Colonic mucosa (tissue), 4 donors: ENCODE data around the gene ANO2. TPM values are rescaled to one million over a fixed set of nuclear protein-coding genes. Genes with fewer than 3 reads are reported as not detected.

Experiments used
- DNase-seq: peaks from one replicate; pipeline ENCODE4 v3.0.0-alpha.2; 2020
- H3K27ac ChIP-seq: fragments of 200-600 bp; one replicate; pipeline ENCODE4 v1.8.0; 2021
- H3K27me3 ChIP-seq: fragments of 200-600 bp; one replicate; pipeline ENCODE4 v1.8.0; 2021
- H3K36me3 ChIP-seq: fragments of 200-600 bp; one replicate; pipeline ENCODE4 v1.8.0; 2021
- H3K4me1 ChIP-seq: fragments of 200-600 bp; one replicate; pipeline ENCODE4 v1.8.0; 2021; ENCODE audit warnings: mild to moderate bottlenecking
- H3K4me3 ChIP-seq: fragments of 200-600 bp; one replicate; pipeline ENCODE4 v1.8.0; 2021
- H3K9ac ChIP-seq, 2 donors: one replicate each; pipeline ENCODE4 v1.7.0; 2013; ENCODE audit warnings: control low read depth in 2 of 2, low read depth in 2 of 2, low read length in 2 of 2
- H3K9me3 ChIP-seq: fragments of 200-600 bp; one replicate; pipeline ENCODE4 v1.8.0; 2021
- intact Hi-C: fragments of 100-400 bp; cut with DNase I; formaldehyde crosslinking; loops from one replicate; pipeline ENCODE4 v1.14.1; 2022
- total RNA-seq, 2 donors: library from RNA; stranded (reverse); fragmentation: NEBNext Ultra II Directional in 1 of 2; extraction: Animal tissue kit (Norgen Biotek cat#: 25700) in 1 of 2; gene quantifications; one replicate each; pipeline ENCODE4 v1.2.1, GENCODE V29; 2021
- TF ChIP-seq, protein P1 (sequence below): fragments of 200-600 bp; IDR thresholded peaks from one replicate; pipeline ENCODE4 v1.8.0; 2022; ENCODE audit warnings: antibody characterized with exemption, mild to moderate bottlenecking
- donor health status: healthy.
- donor health status: DM: no; HTN: no; CAD: no.
- donor health status: DM: no; HTN: no; CAD: no.

ANO2 gene
- total RNA-seq: 1 to 10 TPM; 1.1 to 2.2 TPM

- Histone ChIP-seq H3K27ac (no peak within 1 kb of the TSS), H3K4me1 (peaks cover 3% of the 10 kb centered on the region), H3K36me3 (no peaks in the 10 kb centered on the region), H3K27me3 (peaks cover 27% of the 10 kb centered on the region), H3K4me3 (peak within 1 kb of the TSS; percentile 19), H3K9ac (peak within 1 kb of the TSS in 1 of 2 donors; percentile 24), H3K9me3 (no peaks in the 10 kb centered on the region)
- no peak for DNase-seq
- intact Hi-C loops: no loop called here
- TF ChIP-seq, protein P1, sequence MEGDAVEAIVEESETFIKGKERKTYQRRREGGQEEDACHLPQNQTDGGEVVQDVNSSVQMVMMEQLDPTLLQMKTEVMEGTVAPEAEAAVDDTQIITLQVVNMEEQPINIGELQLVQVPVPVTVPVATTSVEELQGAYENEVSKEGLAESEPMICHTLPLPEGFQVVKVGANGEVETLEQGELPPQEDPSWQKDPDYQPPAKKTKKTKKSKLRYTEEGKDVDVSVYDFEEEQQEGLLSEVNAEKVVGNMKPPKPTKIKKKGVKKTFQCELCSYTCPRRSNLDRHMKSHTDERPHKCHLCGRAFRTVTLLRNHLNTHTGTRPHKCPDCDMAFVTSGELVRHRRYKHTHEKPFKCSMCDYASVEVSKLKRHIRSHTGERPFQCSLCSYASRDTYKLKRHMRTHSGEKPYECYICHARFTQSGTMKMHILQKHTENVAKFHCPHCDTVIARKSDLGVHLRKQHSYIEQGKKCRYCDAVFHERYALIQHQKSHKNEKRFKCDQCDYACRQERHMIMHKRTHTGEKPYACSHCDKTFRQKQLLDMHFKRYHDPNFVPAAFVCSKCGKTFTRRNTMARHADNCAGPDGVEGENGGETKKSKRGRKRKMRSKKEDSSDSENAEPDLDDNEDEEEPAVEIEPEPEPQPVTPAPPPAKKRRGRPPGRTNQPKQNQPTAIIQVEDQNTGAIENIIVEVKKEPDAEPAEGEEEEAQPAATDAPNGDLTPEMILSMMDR: no peak
Observed at GRCh38 chr12:5945071-5946008, at the start of gene ANO2. TSS of gene ANO2 (minus strand) at chr12:5945259. CDS start at chr12:5945217, 42 bp downstream.

DNA sequence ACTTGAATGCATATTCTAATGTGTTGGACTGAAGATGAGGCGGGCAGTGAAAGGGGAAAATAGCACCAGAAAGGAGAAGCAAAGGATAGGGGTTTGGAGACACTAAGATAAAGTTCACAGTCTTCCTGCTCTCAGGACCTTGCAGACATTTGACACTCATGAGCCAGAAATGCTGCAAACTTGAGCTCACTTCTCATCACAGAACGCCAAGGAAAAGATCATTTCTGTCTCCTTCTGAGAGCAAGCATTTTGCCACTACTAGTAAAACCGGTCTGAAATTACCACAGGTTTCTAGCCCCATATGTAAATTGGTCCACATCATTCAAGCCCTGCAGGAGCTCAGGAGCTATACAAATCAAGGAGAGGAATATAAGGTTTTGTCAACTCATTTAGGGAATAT, 44.6 kb upstream of the ANO2 start:
- Histone ChIP-seq H3K27ac (no peak overlapping the region), H3K36me3 (no peaks in the 10 kb centered on the region), H3K9ac (no peak overlapping the region), H3K4me3 (no peak overlapping the region), H3K27me3 (no peaks in the 10 kb centered on the region), H3K4me1 (no peaks in the 10 kb centered on the region), H3K9me3 (no peaks in the 10 kb centered on the region)
- DNase-seq: no peak
- intact Hi-C loops: loop anchor here (2.0 to 5.0 kb wide), 2 partner anchors 49 to 293 kb away; no protein-coding TSS in a partner anchor
- TF ChIP-seq, protein P1: no peak

- no peaks in the 10 kb centered on the region for H3K36me3 ChIP-seq
- H3K27me3 ChIP-seq: no peaks in the 10 kb centered on the region
- no peaks in the 10 kb centered on the region for H3K9me3 ChIP-seq
- DNase-seq: peak; percentile 69
- H3K4me3 ChIP-seq: no peak overlapping the region
- H3K9ac ChIP-seq: no peak overlapping the region
- H3K4me1 ChIP-seq: no peaks in the 10 kb centered on the region
- no peak overlapping the region for H3K27ac ChIP-seq
- intact Hi-C loops: loop anchor here (2.0 to 5.0 kb wide), 2 partner anchors 50 to 294 kb away; no protein-coding TSS in a partner anchor
- TF ChIP-seq, protein P1: peak; percentile 94
Observed at GRCh38 chr12:5988659-5989116, 43.6 kb upstream of the ANO2 start.

DNA sequence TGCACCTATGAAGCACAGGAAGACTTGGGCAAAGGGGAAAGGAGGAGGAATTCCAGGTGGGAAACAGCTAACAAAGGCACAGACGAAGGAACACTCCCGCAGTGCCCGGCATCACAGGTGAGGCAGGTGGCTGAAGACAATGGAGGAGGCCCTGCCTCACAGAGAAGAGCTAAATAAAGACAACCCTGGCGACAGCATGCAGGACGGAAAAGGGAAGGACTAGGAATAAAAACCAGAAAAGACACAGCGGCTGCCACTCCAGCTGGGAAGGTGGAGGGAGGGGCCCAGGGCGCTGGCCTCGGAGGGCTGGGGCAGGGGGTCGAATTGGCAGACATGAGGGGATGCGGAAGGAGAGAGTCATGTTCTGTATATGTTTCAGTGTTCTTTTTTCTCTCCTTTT, 43.0 kb upstream of the ANO2 start:
- no peak for DNase-seq
- TF ChIP-seq, protein P1: no peak
- Histone ChIP-seq H3K27me3 (no peaks in the 10 kb centered on the region), H3K36me3 (no peaks in the 10 kb centered on the region), H3K9ac (no peak overlapping the region), H3K9me3 (no peaks in the 10 kb centered on the region), H3K27ac (no peak overlapping the region), H3K4me1 (no peaks in the 10 kb centered on the region), H3K4me3 (no peak overlapping the region)
- intact Hi-C loops: loop anchor here (2.0 to 5.0 kb wide), 2 partner anchors 51 to 294 kb away; no protein-coding TSS in a partner anchor

GRCh38 chr12:5987573-5987972, 42.5 kb upstream of the ANO2 start:
- Histone ChIP-seq H3K27ac (no peak overlapping the region), H3K36me3 (no peaks in the 10 kb centered on the region), H3K27me3 (no peaks in the 10 kb centered on the region), H3K4me3 (no peak overlapping the region), H3K9me3 (no peaks in the 10 kb centered on the region), H3K4me1 (no peaks in the 10 kb centered on the region), H3K9ac (no peak overlapping the region)
- intact Hi-C loops: loop anchor here (5.0 kb wide), 1 partner anchor 295 kb away; no protein-coding TSS in a partner anchor
- no peak for DNase-seq
- TF ChIP-seq, protein P1: no peak
